ENCODE measurements around the gene SH3RF1. TPM values are rescaled to one million over a fixed set of nuclear protein-coding genes. Genes with fewer than 3 reads are reported as not detected.

Gene SH3RF1
- total and polyA plus RNA-seq, 2 of the 13 experiments (the other 11 are each of a cell fraction or from before 2014, with no cell fraction given): 3.1 to 3.2 TPM

GRCh38 chr4:169137558-169137920 is 133.2 kb downstream of the SH3RF1 start:
- intact Hi-C loops (cut with micrococcal nuclease; ENCODE audit: unreplicated experiment) (no loop called here), in situ Hi-C loops (cut with HindIII; ENCODE audit: extremely low pct_ligation_motif_present, low pct_unique_long_range_greater_than_20kb) (no loop called here)
- no peaks in the 10 kb centered on the region for H3K27me3 ChIP-seq (ENCODE audit: control insufficient read depth in 1 of 2, insufficient read depth in 2 of 2, low read length in 2 of 2)
- H3K36me3 ChIP-seq (replicated peaks in 1 of 2; ENCODE audit: control insufficient read depth in 1 of 2, insufficient read depth in 2 of 2, low read length in 2 of 2): peaks cover 0 to 3% of the 10 kb centered on the region in 2 experiments; a peak in 3 of 5 replicates
- no peak overlapping the region for H3K4me3 ChIP-seq (replicated peaks in 1 of 3; ENCODE audit: insufficient read depth in 1 of 3, low read depth in 2 of 3, low read length in 3 of 3)
- CTCF ChIA-PET (ENCODE audit: low intra/inter-chr PET ratio, low total read pairs): no interaction called here
- H3K4me2 ChIP-seq (ENCODE audit: low read depth, low read length): no peak overlapping the region
- H3K4me1 ChIP-seq (ENCODE audit: insufficient read depth, low read length): peaks cover 16% of the 10 kb centered on the region
- FAIRE-seq: no peak
- no peaks in the 10 kb centered on the region for H3K9me3 ChIP-seq (ENCODE audit: low read length)
- BruUV-seq (replicated peaks): no TSS peak
- H3K79me2 ChIP-seq (ENCODE audit: insufficient read depth, low read length): no peaks in the 10 kb centered on the region
- WGBS (ENCODE audit: low lambda C conversion rate): 99% methylated on average over 2 of the region's 2 CpGs
- H3K27ac ChIP-seq (ENCODE audit: extremely low read length, insufficient read depth, low read length): no peak overlapping the region
- H2AFZ ChIP-seq (ENCODE audit: low read length): no peak overlapping the region
- H4K20me1 ChIP-seq (ENCODE audit: insufficient read depth, low read length): no peaks in the 10 kb centered on the region
- no peak for DNase-seq (ENCODE audit: low spot score)
- TF ChIP-seq KLF6 (CRISPR knock-in tag; IDR thresholded peaks at IDR 0.05) (no peak), HOXA3 (CRISPR knock-in tag; IDR thresholded peaks at IDR 0.05) (no peak), PLRG1 (conservative IDR thresholded peaks at IDR 0.05) (no peak)
- no peak overlapping the region for H3K9ac ChIP-seq (ENCODE audit: insufficient read depth, low read depth, low read length)
- POLR2A ChIA-PET: no interaction called here
- ATAC-seq: no peak

GRCh38 chr4:169136796-169137557 is 133.8 kb downstream of the SH3RF1 start:
- H3K27me3 ChIP-seq (ENCODE audit: control insufficient read depth in 1 of 2, insufficient read depth in 2 of 2, low read length in 2 of 2): no peaks in the 10 kb centered on the region
- no peak overlapping the region for H2AFZ ChIP-seq (ENCODE audit: low read length)
- peaks cover 16% of the 10 kb centered on the region for H3K4me1 ChIP-seq (ENCODE audit: insufficient read depth, low read length)
- ATAC-seq (no peak), DNase-seq (ENCODE audit: low spot score) (no peak), FAIRE-seq (no peak)
- H3K79me2 ChIP-seq (ENCODE audit: insufficient read depth, low read length): no peaks in the 10 kb centered on the region
- in situ Hi-C loops (cut with HindIII; ENCODE audit: extremely low pct_ligation_motif_present, low pct_unique_long_range_greater_than_20kb): no loop called here
- 89% methylated on average over 3 of the region's 3 CpGs for WGBS (ENCODE audit: low lambda C conversion rate)
- intact Hi-C loops (cut with micrococcal nuclease; ENCODE audit: unreplicated experiment): no loop called here
- H3K27ac ChIP-seq (ENCODE audit: extremely low read length, insufficient read depth, low read length): no peak overlapping the region
- H3K9me3 ChIP-seq (ENCODE audit: low read length): no peaks in the 10 kb centered on the region
- H3K4me2 ChIP-seq (ENCODE audit: low read depth, low read length): no peak overlapping the region
- no peak overlapping the region for H3K9ac ChIP-seq (ENCODE audit: insufficient read depth, low read depth, low read length)
- no peaks in the 10 kb centered on the region for H4K20me1 ChIP-seq (ENCODE audit: insufficient read depth, low read length)
- BruUV-seq (replicated peaks): no TSS peak
- CTCF ChIA-PET (ENCODE audit: low intra/inter-chr PET ratio, low total read pairs): no interaction called here
- POLR2A ChIA-PET: no interaction called here
- TF ChIP-seq CEBPB (IDR thresholded peaks at IDR 0.05; ENCODE audit: borderline replicate concordance, low read depth, low read length) (peak; percentile 40; the same call in 1 of the 2 replicates), ZNF569 (CRISPR knock-in tag; IDR thresholded peaks at IDR 0.05; ENCODE audit: borderline replicate concordance) (no peak)
- H3K36me3 ChIP-seq (replicated peaks in 1 of 2; ENCODE audit: control insufficient read depth in 1 of 2, insufficient read depth in 2 of 2, low read length in 2 of 2): peaks cover 0 to 3% of the 10 kb centered on the region in 2 experiments; a peak in 3 of 5 replicates
- H3K4me3 ChIP-seq (replicated peaks in 1 of 3; ENCODE audit: insufficient read depth in 1 of 3, low read depth in 2 of 3, low read length in 3 of 3): no peak overlapping the region

All from HepG2 (cell line).